ENCODE data around the gene PHLDB3.

The PHLDB3 gene

DNA sequence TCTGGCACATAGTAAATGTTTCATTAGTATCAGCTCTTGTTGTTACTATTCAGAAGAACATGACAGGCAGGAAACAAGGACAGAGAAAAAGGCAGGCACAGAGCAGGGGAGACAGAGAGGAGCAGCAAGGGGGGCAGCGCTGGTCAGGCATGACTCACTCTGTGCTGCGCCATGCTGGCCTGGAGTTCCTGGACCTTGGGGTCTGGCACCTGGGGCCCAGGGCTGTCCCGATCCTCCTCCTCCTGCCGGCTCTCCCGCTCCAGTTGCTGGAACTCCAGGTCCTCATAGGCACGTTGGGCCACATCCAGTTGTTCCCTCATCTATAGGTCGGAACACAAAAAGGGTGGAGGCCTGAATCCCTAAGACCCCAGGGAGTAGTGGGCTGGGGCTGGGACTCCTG is 7.6 kb downstream of the PHLDB3 start:
- DNase-seq = no peak

DNA sequence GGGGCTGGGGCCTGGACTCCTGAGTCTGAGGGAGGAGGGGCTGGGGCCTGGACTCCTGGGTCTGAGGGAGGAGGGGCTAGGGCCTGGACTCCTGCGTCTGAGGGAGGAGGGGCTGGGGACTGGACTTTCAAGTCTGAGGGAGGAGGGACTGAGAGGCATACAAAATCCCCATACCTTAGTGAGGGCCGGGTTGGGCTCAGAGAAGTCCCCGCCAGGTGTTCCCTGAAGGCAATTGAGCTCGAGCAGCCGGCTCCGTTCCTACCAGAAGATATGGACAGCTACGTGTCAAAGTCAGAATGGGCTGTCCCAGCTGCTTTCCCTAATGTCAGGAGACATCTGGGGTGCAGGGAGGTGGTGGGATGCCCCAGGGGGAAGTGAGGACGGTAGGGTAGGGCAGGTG is 9.5 kb downstream of the PHLDB3 start:
- DNase-seq = no peak

DNA sequence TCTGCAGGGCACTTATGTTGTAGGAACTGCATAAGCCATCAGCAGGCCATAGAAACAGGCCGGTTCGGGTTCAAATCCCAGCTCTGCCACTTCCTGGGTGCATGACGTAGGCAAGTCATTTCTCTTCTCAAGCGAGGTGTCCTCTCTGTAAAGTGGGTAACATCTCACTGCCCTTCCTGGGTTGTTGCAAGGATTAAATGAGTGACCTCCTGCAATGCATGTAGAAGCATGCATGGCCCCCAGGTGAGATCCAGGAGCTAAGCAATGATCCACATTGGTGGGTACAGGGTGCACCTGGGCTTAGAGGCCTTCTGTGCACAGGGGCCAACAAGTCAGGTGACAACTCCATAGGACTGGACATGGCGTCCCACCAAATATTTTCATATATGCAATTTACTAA is 13.8 kb downstream of the PHLDB3 start:
- DNase-seq = no peak

DNA sequence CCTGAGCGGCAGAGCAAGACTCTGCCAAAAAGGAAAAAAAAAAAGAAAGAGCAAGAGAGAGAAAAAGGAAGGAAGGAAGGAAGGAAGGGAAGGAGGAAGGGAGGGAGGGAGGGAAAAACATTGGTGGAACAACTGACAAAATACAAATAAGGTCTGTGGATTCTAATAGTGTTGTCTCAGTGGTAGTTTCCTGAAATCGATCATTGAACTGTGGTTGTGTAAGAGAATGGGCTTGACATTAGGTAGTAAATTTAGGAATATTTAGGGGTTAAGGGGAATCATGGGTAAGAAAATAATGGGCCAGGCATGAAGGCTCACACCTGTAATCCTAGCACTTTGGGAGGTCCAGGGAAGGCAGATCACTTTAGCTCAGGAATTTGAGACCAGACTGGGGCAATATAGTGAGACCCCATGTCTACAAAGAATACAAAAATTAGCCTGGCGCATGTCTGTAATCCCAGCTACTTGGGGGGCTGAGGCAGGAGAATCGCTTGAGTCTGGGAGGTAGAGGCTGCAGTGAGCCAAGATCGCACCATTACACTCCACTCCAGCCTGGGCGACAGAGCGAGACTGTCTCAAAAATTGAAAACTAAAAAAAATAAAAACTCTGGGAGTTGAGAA is 14.5 kb downstream of the PHLDB3 start:
- no peak for DNase-seq

DNA sequence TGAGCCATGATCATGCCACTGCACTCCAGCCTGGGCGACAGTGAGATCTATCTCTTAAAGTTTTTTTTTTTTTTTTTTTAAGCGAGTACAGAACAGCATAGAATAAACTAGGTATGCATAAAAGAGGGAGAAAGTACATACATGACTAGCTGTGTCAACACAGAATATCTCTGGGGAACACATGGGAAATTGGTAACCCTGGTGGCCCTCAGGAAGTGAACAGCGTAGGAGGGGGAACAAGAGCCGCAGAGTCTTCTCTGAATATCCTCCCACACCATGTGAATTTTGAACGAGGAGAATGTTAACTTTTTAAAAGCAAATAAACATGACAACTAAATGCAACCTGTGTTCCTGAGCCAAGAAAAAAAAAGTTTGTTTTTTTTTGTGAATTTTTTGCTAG is 15.2 kb downstream of the PHLDB3 start:
- no peak for DNase-seq

DNA sequence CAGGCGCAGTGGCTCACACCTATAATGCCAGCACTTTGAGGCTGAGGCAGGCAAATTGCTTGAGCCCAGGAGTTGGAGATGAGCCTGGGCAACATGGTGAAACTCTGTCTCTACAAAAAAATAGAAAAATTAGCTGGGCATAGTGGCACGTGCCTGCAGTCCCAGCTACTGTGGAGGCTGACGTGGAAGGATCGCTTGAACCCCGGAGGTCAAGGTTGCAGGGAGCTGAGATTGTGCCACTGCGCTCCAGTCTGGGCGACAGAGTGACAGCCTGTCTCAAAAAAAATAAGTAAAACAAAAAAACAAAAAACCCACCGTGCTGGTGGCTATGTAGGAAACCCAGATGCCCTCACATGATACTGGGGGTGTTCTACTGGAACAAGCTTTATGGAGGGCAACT is 16.4 kb downstream of the PHLDB3 start:
- DNase-seq = no peak

DNA sequence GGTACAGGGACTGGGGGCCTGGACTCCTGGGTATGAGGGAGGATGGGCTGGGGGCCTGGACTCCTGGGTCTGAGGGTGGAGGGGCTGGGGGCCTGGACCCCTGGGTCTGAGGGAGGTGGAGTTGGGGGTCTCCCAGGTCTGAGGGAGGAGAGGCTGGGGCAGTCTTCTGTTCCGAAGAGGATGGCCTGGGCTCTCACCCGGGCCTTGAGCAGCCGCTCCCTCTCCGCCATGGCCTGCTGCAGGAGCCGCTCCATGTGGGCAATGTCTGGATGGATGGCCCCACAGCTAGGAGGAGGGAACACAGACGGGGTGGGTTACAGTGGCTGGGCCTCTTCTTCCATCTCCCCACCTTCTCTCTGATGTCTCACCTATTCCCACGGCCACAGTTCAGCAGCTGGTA is 18.1 kb downstream of the PHLDB3 start:
- DNase-seq = no peak

DNA sequence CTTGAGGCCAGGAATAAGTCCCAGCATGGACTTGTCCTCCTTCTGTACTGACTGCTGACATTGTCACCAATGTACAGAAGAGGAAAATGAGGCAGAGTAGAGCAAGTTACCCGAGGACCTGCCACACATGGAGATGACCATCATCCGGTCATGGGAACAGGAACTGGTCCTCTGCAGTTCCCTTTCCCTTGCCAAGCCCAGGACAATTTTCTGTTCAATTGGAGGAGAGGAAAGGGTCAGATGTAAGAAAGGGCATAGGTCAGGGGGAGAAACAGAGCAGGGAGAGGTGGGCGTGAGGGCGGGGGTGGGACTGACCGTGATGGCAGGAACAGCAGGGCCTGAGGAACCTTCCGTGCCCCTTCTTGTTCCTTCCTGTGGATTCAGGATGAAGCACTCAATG is 18.6 kb downstream of the PHLDB3 start:
- no peak for DNase-seq

DNA sequence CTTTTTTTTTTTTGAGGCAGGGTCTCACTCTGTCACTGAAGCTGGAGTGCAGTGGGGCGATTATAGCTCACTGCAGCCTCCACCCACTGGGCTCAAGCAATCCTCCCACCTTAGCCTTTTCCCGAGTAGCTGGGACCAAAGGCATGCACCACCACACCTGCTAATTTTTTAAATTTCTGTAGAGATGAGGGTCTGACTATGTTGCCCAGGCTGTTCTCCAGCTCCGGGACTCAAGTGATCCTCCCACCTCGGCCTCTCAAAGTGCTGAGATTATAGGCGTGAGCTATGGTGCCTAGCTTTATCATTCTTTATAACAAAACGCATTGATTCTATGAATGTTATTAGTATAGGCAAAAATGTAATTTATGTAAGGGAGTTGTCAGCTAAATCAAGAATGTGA is 21.3 kb downstream of the PHLDB3 start:
- no peak for DNase-seq

DNA sequence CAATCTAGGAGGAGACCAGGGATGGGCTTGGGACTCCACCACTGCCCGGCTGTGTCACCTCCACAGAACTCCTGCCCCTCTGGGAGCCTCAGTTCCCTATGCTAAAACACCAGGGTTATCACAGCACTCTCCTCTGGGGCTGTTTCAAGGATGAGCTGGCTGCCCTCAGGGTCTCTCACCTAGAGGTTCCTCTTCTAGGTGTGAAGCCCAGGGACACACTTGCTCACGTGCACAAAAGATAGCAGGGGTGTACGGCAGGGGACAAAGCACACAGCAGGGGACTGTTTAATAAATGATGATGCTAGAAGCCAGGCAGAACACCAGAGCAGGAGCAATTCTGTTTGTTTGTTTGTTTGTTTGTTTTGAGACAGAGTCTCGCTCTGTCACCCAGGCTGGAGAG is 22.4 kb downstream of the PHLDB3 start:
- DNase-seq = no peak

DNA sequence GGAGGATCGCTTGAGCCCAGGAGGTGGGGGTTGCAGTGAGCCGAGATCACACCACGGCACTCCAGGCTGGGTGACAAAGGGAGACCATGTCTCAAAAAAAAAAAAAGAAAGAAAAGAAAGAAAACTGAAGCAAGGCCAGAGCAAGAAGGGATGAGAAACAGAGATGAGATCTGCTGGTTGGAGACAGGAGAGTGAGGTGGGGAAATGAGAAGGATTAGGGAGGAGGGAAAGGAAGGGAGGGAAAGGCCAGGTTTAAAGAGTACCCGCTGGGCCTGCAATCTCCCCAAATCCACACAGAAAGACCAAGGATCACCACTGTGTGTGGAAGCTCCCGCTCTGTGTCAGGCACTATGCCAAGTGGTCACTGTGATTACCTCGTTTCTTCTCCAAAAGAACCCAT is 22.8 kb downstream of the PHLDB3 start:
- no peak for DNase-seq

DNA sequence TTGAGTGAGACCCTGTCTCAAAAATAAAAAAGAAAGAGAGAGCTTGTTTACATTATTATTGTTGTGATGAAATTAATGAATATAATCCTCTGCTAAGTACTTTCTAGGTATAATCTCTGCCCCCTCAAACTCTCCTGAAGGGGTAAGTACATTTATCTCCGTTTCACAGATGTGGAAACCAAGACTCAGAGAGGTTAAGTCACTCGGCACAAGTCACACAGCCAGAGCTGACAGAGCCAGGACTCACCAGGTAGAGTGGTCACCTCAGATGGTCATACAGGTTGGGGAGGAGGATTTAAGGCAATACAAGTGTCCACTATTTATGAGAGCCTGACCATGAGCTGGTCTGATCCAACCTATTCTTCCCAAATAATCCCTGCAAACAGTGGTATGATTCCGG is 24.0 kb downstream of the PHLDB3 start:
- DNase-seq = no peak

DNA sequence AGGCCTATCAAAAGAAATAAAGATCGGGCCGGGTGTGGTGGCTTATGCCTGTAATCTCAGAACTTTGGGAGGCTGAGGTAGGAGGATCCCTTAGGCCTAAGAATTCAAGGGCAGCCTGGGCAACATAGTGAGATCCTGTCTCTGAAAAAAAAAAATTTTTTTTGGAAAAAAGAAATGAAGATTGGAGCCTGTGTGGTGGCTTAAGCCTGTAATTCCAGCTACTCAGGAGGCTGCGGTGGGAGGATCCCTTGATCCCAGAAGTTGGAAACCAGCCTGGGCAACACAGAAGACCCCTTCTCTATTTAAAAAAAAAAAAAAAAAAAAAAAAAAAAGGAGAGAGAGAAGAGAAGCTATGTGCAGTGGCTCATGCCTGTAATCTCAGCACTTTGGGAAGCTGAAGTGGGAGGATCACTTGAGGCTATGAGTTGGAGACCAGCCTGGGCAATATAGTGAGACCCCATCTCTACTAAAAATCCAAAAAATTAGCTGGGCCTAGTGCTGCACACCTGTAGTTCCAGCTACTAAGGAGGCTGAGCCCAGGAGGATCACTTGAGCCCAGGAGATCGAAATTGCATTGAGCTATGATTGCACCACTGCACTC is 24.5 kb downstream of the PHLDB3 start:
- no peak for DNase-seq

DNA sequence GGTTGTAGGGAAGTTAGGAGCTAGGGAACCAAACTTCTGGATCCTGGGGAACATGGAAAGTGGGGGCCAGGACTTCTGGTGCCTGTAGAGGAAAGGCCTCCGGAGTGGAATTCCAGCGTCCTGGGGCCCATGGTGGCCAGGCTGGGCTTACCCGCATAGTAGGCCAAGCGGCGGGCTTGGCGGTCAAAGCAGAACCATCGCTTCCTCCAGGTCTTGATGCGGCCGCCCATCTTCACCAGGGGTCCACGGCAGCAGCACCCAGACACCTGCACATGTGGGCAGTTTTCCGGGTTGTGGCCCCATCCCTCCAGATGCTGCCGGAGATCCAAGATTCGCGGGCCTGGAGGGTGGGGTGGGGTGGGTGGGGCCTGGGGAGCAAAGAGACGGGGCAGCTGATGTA is 25.3 kb downstream of the PHLDB3 start:
- DNase-seq = no peak

DNA sequence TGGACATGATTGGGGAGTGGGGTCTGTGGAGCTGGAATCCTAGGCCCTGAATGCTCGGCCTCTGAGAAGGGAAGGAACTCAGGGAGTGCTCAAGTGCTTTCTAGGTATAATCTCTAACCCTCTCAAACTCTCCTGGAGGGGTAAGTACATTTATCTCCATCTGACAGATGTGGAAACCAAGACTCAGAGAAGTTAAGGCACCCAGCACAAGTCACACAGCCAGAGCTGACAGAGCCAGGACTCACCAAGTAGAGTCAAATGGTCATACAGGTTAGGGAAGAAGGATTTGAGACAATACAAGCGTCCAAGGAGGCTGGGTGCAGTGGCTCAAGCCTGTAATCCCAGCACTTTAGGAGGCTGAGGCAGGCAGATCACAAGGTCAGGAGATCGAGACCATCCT is 26.2 kb downstream of the PHLDB3 start:
- DNase-seq = no peak

DNA sequence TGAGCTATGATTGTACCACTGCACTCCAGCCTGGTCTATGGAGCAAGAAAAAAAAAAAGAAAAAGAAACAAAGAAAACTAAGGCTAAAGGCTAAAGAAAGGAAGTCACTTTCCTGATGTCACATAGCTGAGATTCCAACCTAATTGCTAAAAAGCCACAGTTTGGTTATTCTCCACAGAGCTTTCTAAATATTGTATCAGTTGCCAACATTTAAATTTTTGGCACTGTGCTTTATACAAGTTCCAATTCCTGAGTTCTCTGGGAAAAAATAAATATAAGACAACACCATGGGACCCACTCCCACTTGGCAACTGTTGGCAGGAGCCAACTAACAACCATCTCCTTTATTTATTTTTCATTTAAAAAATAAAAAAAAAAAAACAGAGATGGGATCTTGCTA is 27.9 kb downstream of the PHLDB3 start:
- DNase-seq = peak; percentile 83

DNA sequence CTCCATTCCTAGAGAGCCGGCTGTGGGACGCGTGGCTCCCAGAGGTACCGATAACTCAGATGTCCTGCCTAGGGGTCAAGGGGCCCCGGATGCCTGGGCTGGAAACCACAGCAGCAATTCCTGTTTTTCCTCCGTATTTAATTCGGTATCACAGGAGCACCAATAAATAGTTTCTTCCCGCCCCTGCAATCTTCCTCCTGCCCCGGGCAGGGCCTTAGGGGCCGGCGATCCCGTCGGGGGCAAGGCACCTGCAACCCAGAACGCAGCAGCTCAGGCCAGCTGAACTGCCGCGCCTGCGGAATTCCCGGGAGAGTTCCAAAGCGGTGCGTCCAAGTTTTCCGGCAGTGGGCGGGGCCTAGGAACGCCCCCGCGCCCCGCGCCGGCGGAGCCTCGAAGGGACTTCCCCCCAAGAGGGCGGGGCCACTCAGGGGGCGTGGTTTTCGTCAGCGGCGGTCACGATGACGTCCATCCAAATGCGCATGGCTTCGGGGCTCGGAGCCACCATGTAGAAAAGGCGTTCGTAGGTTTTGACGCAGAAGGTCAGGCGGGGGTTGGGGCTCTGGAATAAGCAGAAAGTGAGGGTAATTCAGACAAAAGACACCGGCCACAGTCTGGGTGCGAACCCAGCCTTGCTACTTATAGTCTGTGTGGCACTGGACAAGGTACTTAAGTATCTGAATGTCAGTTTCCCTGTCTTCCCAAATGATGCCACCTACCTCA is 29.4 kb downstream of the PHLDB3 start:
- peak; percentile 85 for DNase-seq

DNA sequence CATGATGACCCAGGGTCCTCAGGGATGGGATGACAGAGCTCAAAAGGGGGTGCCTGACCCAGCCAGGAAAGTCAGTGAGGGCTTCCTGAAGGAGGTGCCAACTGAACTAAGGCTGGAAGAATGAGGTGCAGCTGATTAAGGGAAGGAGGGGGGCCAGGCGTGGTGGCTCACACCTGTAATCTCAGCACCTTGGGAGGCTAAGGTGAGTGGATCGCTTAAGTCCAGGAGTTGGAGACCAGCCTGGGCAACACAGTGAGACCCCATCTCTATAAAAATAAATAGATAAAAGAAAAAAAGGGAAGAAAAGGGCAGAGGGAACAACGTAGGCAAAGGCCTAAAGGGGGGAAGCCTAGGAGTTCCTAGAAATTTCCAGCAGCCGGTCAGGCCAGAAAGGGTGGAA is 30.1 kb downstream of the PHLDB3 start:
- DNase-seq = no peak

DNA sequence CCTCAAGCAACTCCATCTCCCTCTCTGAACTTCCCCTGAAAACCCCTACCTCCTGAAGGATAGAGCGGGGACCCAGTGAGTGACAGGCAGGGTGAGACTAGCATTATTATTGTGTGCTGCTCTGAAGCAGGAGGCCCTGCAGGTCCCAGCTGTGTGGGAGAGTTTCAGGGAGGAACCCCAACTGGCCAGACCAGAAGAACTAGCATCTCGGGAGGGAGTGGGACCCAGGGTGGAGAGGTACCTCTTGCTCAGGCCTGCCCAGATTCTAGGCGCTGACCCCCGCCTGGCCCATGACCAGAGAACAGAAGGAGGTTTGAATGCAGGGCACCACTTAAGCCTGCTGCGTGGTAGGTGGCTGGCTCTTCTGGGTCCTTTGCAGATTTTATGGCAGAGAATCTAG is 33.5 kb downstream of the PHLDB3 start:
- no peak for DNase-seq

DNA sequence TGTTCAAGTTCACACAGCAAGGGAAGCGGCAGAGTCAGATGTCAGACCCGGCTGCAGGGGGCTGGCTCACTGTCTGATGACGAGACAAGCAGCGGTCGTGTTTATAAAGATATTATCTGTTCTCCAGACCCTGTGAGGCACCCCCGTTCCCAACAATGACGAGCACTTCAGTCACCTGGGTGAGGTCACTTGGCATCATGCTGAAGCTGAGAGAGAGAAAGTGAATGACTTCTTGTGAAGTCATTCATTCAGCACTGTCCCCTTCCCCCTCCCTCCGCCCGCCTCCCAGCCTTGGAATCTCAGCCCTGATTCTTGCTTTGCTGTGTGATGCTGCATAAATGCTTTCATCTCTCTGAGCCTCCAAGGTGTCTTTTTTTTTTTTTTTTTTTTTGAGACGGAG is 34.3 kb downstream of the PHLDB3 start:
- DNase-seq = no peak

DNA sequence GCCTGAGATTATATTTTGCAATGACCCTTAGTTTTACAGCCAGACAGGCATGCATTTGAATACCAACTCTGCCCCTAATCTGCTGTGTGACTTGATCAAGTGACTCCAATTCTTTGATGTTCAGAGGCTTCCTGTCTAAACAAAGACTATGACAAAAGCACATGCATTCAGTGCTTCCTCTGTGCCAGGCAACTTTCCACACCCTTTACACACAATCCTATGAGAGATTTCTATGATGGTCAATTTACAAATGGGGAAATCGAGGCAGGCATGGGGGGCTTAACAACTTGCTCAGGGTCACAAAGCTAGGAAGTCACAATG is 35.4 kb downstream of the PHLDB3 start:
- DNase-seq = no peak

DNA sequence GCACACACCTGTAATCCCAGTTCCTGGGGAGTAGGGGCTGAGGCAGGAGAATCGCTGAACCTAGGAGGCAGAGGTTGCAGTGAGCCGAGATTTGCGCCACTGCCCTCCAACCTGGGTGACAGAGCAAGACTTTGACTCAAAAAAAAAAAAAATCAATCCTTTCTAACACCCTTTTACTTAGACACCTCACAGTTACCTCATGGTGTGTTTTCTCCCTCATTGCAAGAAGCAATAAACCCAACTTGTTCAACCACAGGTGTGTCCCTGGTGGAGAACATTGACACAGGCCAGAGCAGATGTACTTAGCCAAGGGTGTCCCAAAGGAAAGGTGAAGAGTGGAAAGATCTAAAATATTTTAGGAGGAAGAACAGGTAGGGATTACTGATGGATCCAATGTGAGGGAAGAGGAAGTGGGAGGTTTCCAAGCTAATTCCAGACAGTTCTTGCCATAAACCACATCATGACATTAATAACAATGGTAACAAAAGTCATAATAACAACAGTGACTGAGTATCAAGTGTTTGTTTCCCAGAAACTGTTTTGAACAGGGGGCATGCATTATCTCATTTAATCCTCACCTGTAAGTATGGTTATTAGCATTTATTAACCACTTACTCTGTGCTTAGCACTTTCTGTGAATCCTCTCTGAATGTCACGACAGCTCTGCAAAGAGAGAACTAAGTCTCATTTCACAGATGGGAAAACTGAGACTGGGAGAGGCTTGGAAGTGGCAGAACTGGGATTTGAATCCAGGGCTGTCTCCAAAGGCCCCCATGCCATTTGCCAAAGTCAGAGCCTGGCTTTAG is 36.0 kb downstream of the PHLDB3 start:
- DNase-seq = no peak

DNA sequence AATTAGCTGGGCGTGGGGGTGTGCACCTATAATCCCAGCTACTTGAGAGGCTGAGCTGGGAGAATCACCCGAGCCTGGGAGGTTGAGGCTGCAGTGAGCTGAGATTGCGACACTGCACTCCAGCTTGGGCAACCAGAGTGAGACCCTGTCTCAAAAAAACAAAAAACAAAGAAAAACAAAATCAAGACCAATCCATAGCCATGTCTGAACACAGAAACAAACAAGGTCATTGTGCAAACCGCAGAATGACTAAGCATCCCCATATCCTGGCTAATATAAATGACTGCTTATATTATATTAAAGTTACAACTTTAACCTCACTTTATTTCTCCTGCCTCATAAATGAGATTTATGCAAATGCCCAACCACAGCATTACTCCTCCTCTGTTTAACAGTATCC is 36.8 kb downstream of the PHLDB3 start:
- DNase-seq = no peak

DNA sequence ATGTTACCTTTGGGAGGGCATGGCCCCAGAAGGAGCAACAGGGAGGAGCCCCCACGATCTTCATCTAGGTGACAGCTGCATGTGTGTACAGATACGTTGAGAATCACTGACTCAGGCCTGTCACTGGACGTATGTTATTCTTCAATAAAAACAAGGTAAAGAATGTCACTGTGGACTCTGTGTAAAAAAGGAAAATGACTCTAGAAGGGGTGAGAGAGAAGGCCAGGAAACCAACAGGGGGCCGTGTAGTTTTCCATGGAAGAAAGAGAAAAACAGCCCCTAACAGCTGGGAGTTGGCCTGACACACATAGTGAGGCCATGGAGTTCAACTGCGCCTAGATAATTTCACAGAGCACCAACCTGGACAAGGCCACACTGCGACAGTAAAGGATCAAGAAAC is 37.3 kb downstream of the PHLDB3 start:
- no peak for DNase-seq

Data from fibroblast of skin of back (primary cell).